Stimulated activated CD8-positive, alpha-beta memory T cell treated with anti-CD3 and anti-CD28 coated beads, Interleukin-15, amount 100 ng/mL, for 4 hours (primary cell): Measurements from ENCODE around the gene ALOX5.
"Not testable (repeated sequence)": the region's sequence is repeated elsewhere in the genome, so short reads cannot be mapped to it uniquely, and the experiment has no call there.

Source experiments
- DNase-seq, 2 donors: peaks; one replicate each; pipeline ENCODE4 v3.0.0-alpha.2; 2020; ENCODE audit warnings: low read depth in 2 of 2

The ALOX5 gene

DNA sequence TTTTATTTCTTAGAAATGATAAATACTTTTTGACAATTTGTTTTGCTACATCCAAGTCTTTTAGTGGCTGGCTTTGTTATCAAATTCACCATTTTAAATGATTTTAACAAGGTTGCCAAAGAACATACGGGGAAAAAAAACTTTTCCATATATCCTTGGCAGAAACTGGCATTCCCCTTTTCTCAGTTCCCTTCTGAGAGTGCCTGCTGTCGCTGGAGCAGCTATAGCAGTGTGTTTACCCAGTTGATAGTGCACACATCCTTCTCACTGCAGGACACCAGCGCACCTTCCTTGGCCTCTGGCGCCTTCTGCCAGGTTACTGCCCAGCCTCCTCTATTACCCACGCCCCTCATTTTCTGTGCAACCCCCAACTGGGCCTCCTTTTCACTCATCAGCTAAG lies 94.1 kb downstream of the ALOX5 start:
- no peak for DNase-seq

DNA sequence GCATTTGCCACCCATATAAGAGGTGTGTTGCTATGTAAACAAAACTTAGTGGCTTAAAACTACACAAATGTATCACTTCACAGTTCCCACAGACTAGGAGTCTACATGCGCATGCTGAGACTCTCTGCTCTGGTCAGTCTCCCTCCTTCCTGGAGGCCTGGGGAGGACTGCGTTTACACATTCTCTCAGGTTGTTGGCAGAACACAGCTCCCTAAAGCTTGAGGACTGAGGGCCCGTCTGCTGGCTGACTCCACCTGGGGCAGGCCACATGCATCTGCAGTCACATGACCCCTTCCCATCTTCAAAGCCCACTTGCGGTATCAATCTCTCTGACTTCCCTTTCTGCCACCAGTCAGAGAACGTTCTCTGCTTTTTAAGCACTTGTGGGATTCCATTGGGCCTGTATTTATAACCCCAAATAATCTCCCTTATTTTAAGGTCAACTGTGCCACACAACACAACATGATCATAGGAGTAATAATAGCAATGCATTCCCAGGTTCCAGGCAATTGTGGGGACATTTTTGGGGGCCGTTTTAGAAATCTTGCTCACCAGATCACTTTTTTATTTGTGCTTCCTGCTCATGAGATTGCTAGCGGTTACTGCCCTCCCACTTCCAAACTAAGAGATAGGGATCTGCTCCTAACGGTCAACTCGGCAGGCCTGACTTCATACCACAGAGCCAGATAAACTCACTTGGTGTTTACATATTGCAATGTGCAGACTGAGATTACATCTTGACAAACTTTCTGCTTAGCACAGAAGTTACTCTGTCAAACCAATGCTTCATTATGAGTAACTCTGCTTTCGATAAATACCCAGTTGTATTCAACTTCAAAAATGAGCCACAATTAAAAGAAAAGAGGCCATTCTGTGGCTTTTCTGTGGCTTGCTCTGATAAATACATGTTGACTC lies 96.3 kb downstream of the ALOX5 start:
- peak in 1 of 2 donors; percentile 18 for DNase-seq

GRCh38 chr10:45471059-45471458 lies 97.0 kb downstream of the ALOX5 start:
- no peak for DNase-seq

DNA sequence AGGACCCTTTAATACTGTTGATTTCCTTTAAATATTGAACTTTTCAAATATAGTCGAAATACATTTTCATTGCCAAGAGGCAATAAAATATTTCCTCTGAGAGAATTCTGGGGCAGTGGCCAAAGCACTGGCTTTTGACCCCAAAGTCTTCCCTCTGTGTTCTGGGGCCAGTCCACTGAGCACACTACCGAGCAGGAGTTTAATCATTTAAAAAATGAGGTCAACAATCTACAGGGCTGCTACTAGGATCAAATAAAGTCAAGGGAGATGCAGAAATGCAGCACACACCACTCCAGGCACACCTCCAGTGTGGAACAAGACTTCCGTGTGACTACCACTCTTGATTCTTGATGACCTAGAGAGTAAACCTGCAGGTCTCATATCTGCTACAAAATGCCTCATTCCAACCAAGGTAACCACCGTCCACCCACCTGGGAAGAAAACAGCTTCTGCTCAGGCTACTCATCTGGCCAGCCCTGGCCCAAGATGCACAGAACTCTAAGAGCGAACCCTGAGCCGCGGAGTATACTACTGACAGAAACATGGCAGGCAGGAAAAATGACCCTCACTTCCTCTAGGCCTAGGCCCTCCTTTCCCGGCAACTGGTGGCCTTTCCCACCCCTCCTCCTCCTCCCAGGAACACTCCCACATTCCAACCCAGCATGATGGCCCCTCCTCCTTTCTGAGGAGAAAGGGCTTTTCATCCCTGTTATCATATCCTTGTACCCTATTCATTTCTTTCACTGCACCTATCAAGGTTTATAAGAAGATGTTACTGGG lies 97.7 kb downstream of the ALOX5 start:
- no peak for DNase-seq

DNA sequence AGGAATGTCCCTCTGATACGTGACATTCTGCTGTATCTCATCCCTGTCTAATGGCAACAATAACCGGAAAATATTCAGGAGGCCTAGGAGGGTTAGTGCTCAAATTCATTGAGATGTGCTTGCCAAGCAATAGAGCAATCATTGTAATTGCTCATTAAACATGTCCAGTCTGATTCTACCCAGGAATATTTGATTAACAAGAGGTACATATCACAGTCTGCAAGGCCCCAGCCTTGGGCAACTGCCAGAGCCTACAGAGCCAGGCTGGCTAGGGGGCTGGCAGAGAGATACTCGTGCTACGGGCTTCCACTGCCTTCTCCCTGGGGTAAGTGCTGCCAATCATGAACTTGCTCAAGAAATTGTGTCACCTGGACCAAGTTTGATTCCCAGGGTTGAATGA lies 99.1 kb downstream of the ALOX5 start:
- no peak for DNase-seq

DNA sequence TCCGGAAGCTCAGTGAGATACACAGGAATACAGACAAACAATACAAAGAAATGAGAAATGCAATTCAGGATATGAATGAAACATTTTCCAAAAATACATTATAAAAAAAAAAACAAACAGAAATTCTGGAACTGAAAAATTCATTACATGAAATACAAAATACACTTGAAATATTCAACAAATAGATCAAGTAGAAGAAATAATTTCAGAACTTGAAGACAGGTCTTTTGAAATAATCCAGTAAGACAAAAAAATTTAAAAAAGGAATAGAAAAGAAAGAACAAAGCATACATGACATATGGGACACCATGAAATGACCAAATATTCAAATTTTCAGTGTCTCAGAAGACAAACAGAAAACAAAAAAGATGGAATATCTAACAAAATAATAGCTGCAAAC lies 102.5 kb downstream of the ALOX5 start:
- no peak for DNase-seq

DNA sequence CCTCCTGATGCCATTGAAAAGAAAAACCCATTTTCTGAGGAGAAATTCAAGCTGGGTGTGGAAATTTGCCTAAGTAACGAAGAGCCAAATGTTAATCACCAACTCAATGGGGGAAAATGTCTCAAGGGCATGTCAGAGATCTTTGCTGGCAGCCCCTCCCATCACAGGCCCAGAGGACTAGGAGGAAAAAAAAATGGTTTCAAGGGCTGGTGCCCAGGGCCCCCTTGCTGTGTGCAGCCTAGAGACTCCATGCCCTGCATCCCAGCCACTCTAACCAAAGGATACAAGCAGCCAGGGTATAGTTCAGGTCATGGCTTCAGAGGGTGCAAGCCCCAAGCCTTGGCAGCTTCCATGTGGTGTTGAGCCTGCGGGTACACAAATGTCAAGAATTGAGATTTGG lies 106.3 kb downstream of the ALOX5 start:
- DNase-seq, result no peak

GRCh38 chr10:45481100-45481499 lies 107.1 kb downstream of the ALOX5 start:
- DNase-seq, result not testable (repeated sequence)

- no peak for DNase-seq
Observed at GRCh38 chr10:45483002-45483401, 109.0 kb downstream of the ALOX5 start.

GRCh38 chr10:45487735-45488134 lies 113.7 kb downstream of the ALOX5 start:
- no peak for DNase-seq

DNA sequence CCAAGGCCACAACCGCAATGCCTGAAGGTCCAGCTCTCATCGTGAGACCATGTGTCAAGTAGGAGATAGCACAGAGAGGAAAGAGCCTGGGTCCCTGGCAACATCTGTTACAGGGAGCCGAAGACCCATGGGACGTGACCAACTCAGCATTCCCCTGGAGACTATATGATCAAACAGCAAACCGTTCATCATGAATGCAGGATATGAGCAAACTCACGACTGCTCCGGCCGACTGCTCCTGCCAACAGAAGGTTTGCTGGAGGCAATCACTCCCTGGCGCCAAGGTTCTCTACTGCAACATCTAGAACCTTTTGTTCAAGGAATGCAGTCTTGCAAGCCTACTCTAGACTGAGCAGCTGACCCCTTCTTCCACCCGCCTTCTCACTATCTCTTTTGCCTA lies 114.3 kb downstream of the ALOX5 start:
- DNase-seq, result no peak

GRCh38 chr10:45490277-45490676 lies 116.3 kb downstream of the ALOX5 start:
- no peak for DNase-seq

GRCh38 chr10:45491061-45491460 lies 117.0 kb downstream of the ALOX5 start:
- DNase-seq, result no peak
